GM18498 (cell line): ENCODE data around the gene MORF4L1.
A peak's percentile ranks its signal among the peaks of the same experiment; 100 is the strongest.

Experiments
- ATAC-seq: cut with Tn5 transposase; IDR thresholded peaks from one replicate; pipeline ENCODE4 v1.9.1; 2021; ENCODE audit warnings: mild to moderate bottlenecking, moderate library complexity; ENCODE audit not compliant: unreplicated experiment

The MORF4L1 gene

DNA sequence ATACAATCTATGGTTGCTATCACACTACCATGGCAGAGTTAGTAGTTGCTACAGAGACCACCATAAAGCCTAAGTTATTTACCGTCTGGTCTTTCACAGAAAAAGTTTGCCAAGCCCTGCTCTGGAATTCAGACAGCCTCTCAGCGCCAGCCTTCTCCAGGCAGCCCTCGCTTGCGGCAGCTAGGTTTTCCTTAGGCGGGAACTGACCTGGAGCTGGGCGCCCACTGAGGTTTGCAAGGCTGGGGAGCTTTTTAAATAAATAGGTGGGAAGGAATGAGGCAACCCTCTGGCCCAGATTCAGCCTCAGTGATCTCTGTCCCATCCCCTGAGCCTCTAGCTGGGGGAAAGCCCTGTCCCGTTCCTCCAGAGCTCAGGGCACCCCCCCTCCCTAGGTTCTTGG is 71.0 kb downstream of the MORF4L1 start:
- no peak for ATAC-seq

- peak; percentile 21 for ATAC-seq
Measured at GRCh38 chr15:78944202-78944625, 71.5 kb downstream of the MORF4L1 start.

GRCh38 chr15:78944669-78945407 is 72.1 kb downstream of the MORF4L1 start, which contains the start of gene CTSH:
CTSH (minus strand) TSS chr15:78945046; CDS start chr15:78944981, 65 bp downstream.
- ATAC-seq, result peak; percentile 76

GRCh38 chr15:78946493-78946892 is 73.8 kb downstream of the MORF4L1 start:
- no peak for ATAC-seq

GRCh38 chr15:78947506-78947905 is 74.8 kb downstream of the MORF4L1 start:
- no peak for ATAC-seq
